BLaER1 treated with 17β-estradiol and CSF1 and Interleukin-3, amounts not matched to agents 10 nM and 100 nM (cell line): ENCODE measurements around the gene ABCC6.
A peak's percentile ranks its signal among the peaks of the same experiment; 100 is the strongest.
"Not testable (repeated sequence)": the region's sequence is repeated elsewhere in the genome, so short reads cannot be mapped to it uniquely, and the experiment has no call there.

ENCODE experiments used
- H3K27ac ChIP-seq, 11 experiments: shearing (Covaris generic); formaldehyde crosslinking; 2 replicates each; pipeline ENCODE4 v1.8.1; 2022
- H3K27me3 ChIP-seq, 11 experiments: shearing (Covaris generic); formaldehyde crosslinking; 2 replicates each; pipeline ENCODE4 v1.8.1; 2022
- H3K36me3 ChIP-seq, 11 experiments: shearing (Covaris generic); formaldehyde crosslinking; 2 replicates each; pipeline ENCODE4 v1.8.1; 2022
- H3K4me1 ChIP-seq, 10 experiments: shearing (Covaris generic); formaldehyde crosslinking; 2 replicates each; pipeline ENCODE4 v1.8.1; 2022
- H3K4me2 ChIP-seq, 11 experiments: shearing (Covaris generic); formaldehyde crosslinking; 2 replicates each; pipeline ENCODE4 v1.8.1; 2022
- H3K4me3 ChIP-seq, 10 experiments: shearing (Covaris generic); formaldehyde crosslinking; 2 replicates each; pipeline ENCODE4 v1.8.1; 2022
- H3K9ac ChIP-seq, 11 experiments: shearing (Covaris generic); formaldehyde crosslinking; 2 replicates each; pipeline ENCODE4 v1.8.1; 2022
- H3K9me3 ChIP-seq, 11 experiments: shearing (Covaris generic); formaldehyde crosslinking; replicated peaks in 1 of 11; 2 replicates each; pipeline ENCODE4 v1.8.1; 2022
- H4K20me1 ChIP-seq, 11 experiments: shearing (Covaris generic); formaldehyde crosslinking; 2 replicates each; pipeline ENCODE4 v1.8.1; 2022
- Cebpa-rat ChIP-seq, 11 experiments: shearing (Covaris generic); IDR thresholded peaks; 2 replicates each; pipeline ENCODE4 v1.8.1; 2022

Gene ABCC6

GRCh38 chr16:16222850-16223661 is at the start of gene ABCC6:
Gene ABCC6, minus strand, starts transcription at chr16:16223494. Its CDS starts 60 bp downstream, at chr16:16223434.
- not testable (repeated sequence) for H3K27ac ChIP-seq, H3K4me1 ChIP-seq, H3K9ac ChIP-seq, H3K9me3 ChIP-seq, H3K4me2 ChIP-seq, H3K36me3 ChIP-seq, H4K20me1 ChIP-seq, H3K4me3 ChIP-seq, H3K27me3 ChIP-seq

DNA sequence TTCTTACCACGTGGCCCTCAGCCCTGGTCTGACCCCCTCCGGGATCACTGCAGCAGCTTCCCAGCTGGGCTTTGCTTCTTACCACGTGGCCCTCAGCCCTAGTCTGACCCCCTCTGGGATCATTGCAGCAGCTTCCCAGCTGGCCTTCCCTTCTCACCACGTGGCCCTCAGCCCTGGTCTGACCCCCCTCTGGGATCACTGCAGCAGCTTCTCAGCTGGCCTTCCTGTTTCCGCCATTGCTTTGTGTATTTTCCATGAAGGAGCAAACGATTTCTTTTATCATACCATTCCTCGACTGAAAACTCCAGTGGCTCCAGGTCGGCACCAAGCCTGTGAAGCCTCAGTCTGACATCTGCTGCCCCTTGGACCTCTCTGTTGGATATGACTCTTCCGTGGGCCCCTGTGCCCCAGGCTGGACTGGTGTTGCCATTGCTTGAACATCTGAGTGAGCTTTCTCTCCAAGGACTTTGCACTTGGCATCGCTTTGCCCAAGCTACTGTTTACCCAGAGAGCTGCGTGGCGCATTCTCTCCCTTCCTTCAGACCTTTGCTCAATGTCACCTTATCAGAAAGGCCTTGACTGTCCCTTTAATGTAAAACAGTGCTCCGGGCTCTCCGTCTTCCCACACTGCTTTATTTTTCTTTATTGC is 49.4 kb upstream of the ABCC6 start:
- not testable (repeated sequence) for H3K4me3 ChIP-seq, H4K20me1 ChIP-seq, H3K9ac ChIP-seq, H3K4me1 ChIP-seq, H3K4me2 ChIP-seq, H3K9me3 ChIP-seq, H3K27ac ChIP-seq, H3K36me3 ChIP-seq, H3K27me3 ChIP-seq

DNA sequence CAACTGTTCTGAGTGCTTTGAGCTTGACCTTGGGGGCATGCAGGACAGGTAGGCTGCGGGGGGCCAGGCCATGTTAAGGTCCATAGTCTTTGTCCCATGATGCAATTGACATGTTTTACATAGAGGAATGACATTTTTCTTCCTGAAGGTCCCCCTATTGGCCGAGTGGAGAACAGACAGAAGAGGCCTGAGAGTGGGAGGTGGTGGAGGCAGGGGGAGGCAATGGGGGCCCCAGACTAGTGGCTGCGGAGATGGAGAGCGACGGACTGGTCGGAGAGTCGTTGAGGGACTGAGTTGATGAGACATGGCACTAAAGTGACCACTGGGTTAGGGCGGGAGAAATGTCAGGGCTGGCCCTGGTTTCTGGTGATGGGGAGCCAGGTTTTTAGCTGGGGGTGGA is 48.4 kb upstream of the ABCC6 start:
- not testable (repeated sequence) for H4K20me1 ChIP-seq

DNA sequence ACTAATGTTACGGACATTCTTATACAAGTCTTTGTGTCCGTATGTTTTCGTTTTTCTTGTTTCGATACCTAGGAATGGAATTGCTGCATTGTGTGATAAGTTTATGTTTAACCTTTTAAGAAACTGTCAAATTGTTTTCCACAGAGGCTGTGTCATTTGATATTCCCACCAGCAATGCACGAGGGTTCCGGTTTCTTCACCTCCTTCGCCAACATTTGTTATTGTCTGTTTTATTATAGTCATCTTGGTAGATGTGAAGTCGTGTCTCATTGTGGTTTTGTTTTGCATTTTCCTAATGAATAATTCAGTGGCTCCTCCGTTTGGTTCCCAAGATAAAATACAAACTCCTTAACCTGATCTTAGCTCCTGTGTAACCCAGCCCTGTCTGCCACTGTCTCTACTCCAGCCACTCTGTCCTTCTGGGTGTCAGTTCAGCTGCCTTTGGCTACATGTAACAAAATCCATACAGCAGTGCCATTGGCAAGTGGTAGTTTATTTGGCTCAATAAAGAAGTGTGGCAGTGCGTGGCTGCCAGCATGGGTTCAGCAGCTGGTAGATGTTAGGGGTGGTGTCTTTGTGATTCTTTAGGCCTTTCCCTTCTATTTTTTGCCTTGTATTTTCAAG is 45.0 kb upstream of the ABCC6 start:
- H3K27ac ChIP-seq, H3K4me3 ChIP-seq, H3K4me1 ChIP-seq, H4K20me1 ChIP-seq, H3K9me3 ChIP-seq, H3K27me3 ChIP-seq, H3K4me2 ChIP-seq, H3K9ac ChIP-seq: not testable (repeated sequence)
- peaks cover 0 to 17% (median 7%) of the 10 kb centered on the region in 11 experiments; a peak in 9 of 22 replicates for H3K36me3 ChIP-seq

More for the DNA sequence above, 48.4 kb upstream of the ABCC6 start:
- H3K9me3 ChIP-seq, H3K4me1 ChIP-seq, H3K9ac ChIP-seq, H3K27ac ChIP-seq, H3K4me3 ChIP-seq, H3K4me2 ChIP-seq, H3K27me3 ChIP-seq: not testable (repeated sequence)
- H3K36me3 ChIP-seq = peaks cover 0 to 14% (median 7%) of the 10 kb centered on the region in 11 experiments; a peak in 8 of 22 replicates

DNA sequence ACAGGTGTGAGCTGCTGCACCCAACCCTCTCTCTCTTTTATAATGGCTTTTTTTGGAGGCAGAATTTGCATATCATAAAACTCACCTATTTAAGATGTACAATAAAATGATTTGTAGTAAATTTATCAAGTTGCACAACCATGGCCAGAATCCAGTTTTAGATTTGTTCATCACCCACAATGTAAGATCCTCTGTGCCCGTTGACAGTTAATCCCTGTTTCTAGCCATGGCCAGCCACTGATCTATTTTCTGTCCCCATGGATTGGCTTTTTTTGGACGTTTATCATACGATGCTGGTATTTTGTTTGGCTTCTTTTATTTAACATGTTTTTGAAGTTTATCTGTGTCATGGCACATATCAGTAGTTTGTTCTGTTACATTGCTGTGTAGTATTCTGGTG is 44.4 kb upstream of the ABCC6 start:
- not testable (repeated sequence) for H3K9ac ChIP-seq, H3K4me3 ChIP-seq, H3K4me1 ChIP-seq, H4K20me1 ChIP-seq, H3K9me3 ChIP-seq, H3K4me2 ChIP-seq, H3K27me3 ChIP-seq, H3K27ac ChIP-seq
- peaks cover 0 to 20% (median 8%) of the 10 kb centered on the region in 11 experiments; a peak in 10 of 22 replicates for H3K36me3 ChIP-seq

GRCh38 chr16:16265044-16265443 is 41.8 kb upstream of the ABCC6 start:
- not testable (repeated sequence) for H3K27ac ChIP-seq, H3K4me2 ChIP-seq, H3K4me3 ChIP-seq, H4K20me1 ChIP-seq, H3K27me3 ChIP-seq, H3K9me3 ChIP-seq, H3K4me1 ChIP-seq, H3K9ac ChIP-seq
- TF ChIP-seq Cebpa-rat (IDR thresholded peaks at IDR 0.05) = peak in 1 of 11 experiments; percentile 42; a peak in 1 of 22 replicates
- H3K36me3 ChIP-seq = peaks cover 0 to 20% (median 8%) of the 10 kb centered on the region in 11 experiments; a peak in 10 of 22 replicates

GRCh38 chr16:16263947-16264346 is 40.7 kb upstream of the ABCC6 start:
- H4K20me1 ChIP-seq = not testable (repeated sequence)

GRCh38 chr16:16262954-16263555 is 39.8 kb upstream of the ABCC6 start:
- H3K9ac ChIP-seq, H3K27me3 ChIP-seq, H3K4me3 ChIP-seq, H3K4me2 ChIP-seq, H3K4me1 ChIP-seq, H4K20me1 ChIP-seq, H3K9me3 ChIP-seq, H3K27ac ChIP-seq: not testable (repeated sequence)
- peaks cover under 1 to 19% (median 7%) of the 10 kb centered on the region in 11 experiments; a peak in 11 of 22 replicates for H3K36me3 ChIP-seq

More at GRCh38 chr16:16263947-16264346, 40.7 kb upstream of the ABCC6 start:
- H3K27ac ChIP-seq, H3K4me1 ChIP-seq, H3K9ac ChIP-seq, H3K27me3 ChIP-seq, H3K4me3 ChIP-seq, H3K9me3 ChIP-seq, H3K4me2 ChIP-seq: not testable (repeated sequence)
- peaks cover 4 to 22% (median 8%) of the 10 kb centered on the region in 11 experiments; a peak in 12 of 22 replicates for H3K36me3 ChIP-seq

GRCh38 chr16:16259971-16260370 is 36.7 kb upstream of the ABCC6 start:
- not testable (repeated sequence) for H3K4me3 ChIP-seq, H3K27me3 ChIP-seq, H3K4me2 ChIP-seq, H3K9ac ChIP-seq, H3K27ac ChIP-seq, H3K4me1 ChIP-seq, H3K9me3 ChIP-seq, H4K20me1 ChIP-seq
- peaks cover 0 to 14% (median 5%) of the 10 kb centered on the region in 11 experiments; a peak in 7 of 22 replicates for H3K36me3 ChIP-seq

DNA sequence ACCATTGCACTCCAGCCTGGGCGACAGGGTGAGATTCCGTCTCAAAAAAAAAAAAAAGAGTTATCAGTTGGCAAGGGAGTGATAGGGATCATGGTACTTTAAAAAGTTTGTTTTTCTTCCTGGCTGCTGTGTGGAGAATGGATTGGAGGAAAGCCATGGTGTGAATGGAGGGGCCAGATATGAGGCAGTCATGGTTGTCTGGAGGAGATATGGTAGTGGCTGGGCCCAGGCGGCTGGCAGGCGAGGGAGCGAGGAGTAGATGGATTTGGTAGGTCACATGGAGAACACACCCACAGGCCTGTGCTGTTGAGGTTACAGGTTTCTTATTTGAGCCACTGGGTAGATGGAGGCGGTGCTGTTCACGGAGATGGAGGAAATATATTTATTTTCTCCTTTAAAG is 35.5 kb upstream of the ABCC6 start:
- not testable (repeated sequence) for H3K27ac ChIP-seq, H4K20me1 ChIP-seq, H3K9ac ChIP-seq, H3K4me2 ChIP-seq, H3K9me3 ChIP-seq, H3K4me1 ChIP-seq, H3K27me3 ChIP-seq, H3K4me3 ChIP-seq
- H3K36me3 ChIP-seq = peaks cover 0 to 19% (median 9%) of the 10 kb centered on the region in 11 experiments; a peak in 9 of 22 replicates

DNA sequence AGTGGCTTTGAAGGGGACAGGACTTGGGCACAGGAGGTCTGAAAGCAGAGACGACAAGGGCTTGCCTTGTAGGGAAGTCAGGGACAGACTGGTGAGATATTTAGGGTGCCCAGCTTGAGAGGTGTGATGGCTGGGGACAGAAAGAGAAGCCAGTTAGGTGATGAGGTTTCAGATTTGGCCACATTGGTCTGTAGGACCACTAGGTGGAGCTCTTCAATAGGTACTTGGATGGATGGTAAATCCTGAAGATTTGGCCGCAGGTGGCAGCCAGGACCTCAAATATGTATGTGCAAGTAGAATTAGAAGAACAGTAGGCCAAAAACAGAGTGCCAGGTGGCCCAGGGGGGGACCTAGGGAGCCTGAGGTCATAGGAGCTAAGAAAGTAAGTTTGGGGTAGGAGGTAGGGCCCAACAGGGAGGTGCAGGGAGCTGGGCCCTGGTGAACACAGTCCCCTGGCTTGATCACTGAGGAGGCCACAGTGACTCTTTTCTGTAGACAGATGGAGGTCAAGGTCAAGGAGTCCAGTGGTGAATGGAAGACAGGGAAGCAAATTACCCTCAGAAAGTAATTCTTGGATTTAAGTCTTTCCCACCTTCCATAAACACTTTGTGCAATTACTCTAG is 34.1 kb upstream of the ABCC6 start:
- H3K9ac ChIP-seq, H3K4me2 ChIP-seq, H3K27me3 ChIP-seq, H3K4me3 ChIP-seq, H3K9me3 ChIP-seq, H3K27ac ChIP-seq, H4K20me1 ChIP-seq, H3K4me1 ChIP-seq: not testable (repeated sequence)
- peaks cover 0 to 12% (median 8%) of the 10 kb centered on the region in 11 experiments; a peak in 9 of 22 replicates for H3K36me3 ChIP-seq

DNA sequence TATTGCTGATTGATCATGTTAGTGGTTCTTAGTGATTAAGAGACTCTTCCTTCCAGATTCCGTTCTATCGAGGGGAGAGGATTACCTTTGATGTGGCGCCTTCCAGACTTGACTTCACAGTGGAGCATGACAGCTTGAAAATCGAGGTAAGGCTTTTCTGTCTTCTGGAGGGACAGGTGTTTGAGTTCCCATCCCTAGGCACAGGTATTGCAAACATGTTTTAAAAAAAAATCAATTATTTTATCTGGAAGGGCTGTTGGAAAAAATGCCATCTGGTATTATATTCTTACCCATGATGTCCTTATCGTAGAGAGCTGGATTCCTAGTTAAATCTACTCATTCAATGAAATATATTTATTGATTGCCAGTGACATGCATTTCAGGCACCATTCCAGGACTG is 29.1 kb upstream of the ABCC6 start:
- H3K9me3 ChIP-seq, H3K27me3 ChIP-seq, H4K20me1 ChIP-seq, H3K4me2 ChIP-seq, H3K27ac ChIP-seq, H3K4me3 ChIP-seq, H3K9ac ChIP-seq, H3K4me1 ChIP-seq, H3K36me3 ChIP-seq: not testable (repeated sequence)
